Metanephros (tissue), 1 donor: Measurements from ENCODE around the gene FCER2. TPM values are rescaled to one million over a fixed set of nuclear protein-coding genes. Genes with fewer than 3 reads are reported as not detected.

ENCODE experiments used
- total RNA-seq: library from RNA; depleted of rRNA; stranded (reverse); fragments of >200 nt; gene quantifications from one replicate; pipeline ENCODE4 v1.2.3, GENCODE V29; 2014

FCER2 gene
- total RNA-seq: 0.23 TPM

DNA sequence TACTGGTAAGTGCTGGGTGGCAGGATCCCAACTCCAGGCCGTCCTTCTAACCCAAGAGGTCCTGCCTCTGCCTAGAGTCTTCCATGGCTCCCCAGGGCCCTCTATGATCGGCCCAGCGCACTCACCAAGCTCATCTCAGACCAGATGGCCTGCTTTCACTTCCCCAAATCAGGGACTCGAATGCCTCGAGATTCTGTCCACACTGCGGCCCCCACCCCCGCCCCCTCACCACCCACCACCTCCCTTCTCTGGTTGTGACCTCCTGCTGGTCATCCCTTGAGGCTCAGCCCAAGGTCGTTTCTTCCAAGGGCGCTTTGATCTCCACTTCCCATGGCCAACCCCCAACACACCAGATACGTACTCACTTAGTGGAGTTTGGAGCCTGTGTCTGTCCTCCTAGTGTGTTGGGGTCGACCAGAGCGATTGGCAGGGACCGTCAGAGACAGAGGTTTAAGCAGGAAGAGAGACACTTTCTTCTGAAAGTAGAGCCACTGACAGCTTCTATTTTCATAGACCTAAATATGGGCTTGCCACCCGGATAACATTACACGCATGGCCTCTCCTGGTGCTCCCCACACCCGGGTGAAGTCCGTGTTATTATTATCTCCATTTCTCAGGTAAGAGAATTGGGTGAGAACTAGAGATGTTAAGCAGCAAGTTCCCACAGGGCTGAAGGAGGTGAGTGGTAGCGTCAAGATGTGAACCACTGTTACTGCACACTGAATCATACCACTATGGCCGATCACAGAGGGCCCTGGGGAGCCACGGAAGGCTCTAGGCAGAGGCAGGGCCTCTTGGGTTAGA is at the start of gene FCER2:
Gene FCER2, minus strand, starts transcription at position 478 of the 804 bp plus-strand sequence. CDS start 2,371 bp downstream, outside the sequence.

GRCh38 chr19:7746903-7747884 is 45.3 kb upstream of the FCER2 start, which contains the start of gene CD209:
CD209 (minus strand) TSS chr19:7747534; CDS start chr19:7747511, 23 bp downstream.

GRCh38 chr19:7732045-7732444 is 30.1 kb upstream of the FCER2 start, which contains the start of gene CLEC4G:
CLEC4G (minus strand) TSS chr19:7732110; CDS start chr19:7732102, 8 bp downstream.

GRCh38 chr19:7680606-7681339 is 21.2 kb downstream of the FCER2 start, which contains the start of gene TRAPPC5:
TRAPPC5 (plus strand) TSS chr19:7680833; CDS start chr19:7682254, 1,421 bp downstream.

DNA sequence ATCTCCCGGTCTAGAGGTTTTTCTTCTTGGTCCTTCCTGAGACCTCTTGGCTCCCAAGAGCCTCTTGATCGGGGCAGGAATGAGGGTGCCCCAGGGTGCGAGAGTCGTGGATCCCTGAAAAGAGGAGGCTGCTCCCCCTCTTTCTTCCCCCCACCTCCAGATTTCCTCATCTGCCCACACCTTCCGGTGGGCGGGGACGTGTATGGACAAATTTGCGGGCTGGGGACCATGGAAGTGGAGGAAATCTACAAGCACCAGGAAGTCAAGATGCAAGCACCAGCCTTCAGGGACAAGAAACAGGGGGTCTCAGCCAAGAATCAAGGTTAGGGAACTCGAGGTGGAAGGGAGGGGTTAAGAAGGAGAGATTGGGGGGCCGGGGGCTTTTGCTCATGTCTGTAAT is 25.1 kb downstream of the FCER2 start, which contains the start of gene MCEMP1:
Gene MCEMP1, plus strand, starts transcription at position 237 of the 400 bp plus-strand sequence. Its CDS starts 31 bp downstream, at position 268.

DNA sequence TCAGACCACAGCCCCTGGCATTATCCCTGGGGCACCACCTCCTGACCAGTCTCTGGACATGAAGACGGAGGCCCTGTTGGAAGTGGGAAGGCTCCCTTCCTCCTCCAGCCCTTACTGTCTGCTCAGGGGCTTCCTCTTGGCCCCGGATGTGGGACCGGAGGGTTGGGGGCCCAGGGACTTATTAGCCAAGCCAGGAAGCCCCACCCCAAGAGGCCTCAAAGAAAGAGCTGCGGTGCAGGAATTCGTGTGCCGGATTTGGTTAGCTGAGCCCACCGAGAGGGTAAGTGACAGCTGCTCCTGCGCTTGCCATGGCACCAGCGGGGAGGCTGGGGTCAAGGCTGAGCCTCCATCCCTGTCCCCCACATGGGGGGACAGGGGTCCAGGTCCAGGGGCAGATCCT is 33.1 kb downstream of the FCER2 start, which contains the start of gene RETN:
Gene RETN, plus strand, starts transcription at position 208 of the 400 bp plus-strand sequence. CDS start 278 bp downstream, outside the sequence.

Other genes with a start within 250 kb of the FCER2 start
- 4.7 TPM for gene PEX11G, start 213.1 kb downstream of the FCER2 start, total RNA-seq
- 34.9 TPM for gene ZNF358, start 186.0 kb downstream of the FCER2 start, total RNA-seq
- 21.1 TPM for gene MCOLN1, start 179.5 kb downstream of the FCER2 start, total RNA-seq
- 52.2 TPM for gene PNPLA6, start 166.4 kb downstream of the FCER2 start, total RNA-seq
- 13.0 TPM for gene CAMSAP3, start 106.3 kb downstream of the FCER2 start, total RNA-seq
- 61.0 TPM for gene XAB2, start 72.6 kb downstream of the FCER2 start, total RNA-seq
- 22.0 TPM for gene PET100, start 72.3 kb downstream of the FCER2 start, total RNA-seq
- gene PCP2, start 68.4 kb downstream of the FCER2 start, total RNA-seq: not detected
- 55.6 TPM for gene STXBP2, start 65.0 kb downstream of the FCER2 start, total RNA-seq
- 6.5 TPM for gene RETN, start 33.1 kb downstream of the FCER2 start, total RNA-seq
- gene MCEMP1, start 25.0 kb downstream of the FCER2 start, total RNA-seq: 0.64 TPM
- 66.3 TPM for gene TRAPPC5, start 21.3 kb downstream of the FCER2 start, total RNA-seq
- 0.29 TPM for gene CLEC4G, start 30.0 kb upstream of the FCER2 start, total RNA-seq
- gene CD209, start 45.4 kb upstream of the FCER2 start, total RNA-seq: 4.8 TPM
- gene CLEC4M, start 61.1 kb upstream of the FCER2 start, total RNA-seq: 2.7 TPM
- 15.4 TPM for gene EVI5L, start 128.1 kb upstream of the FCER2 start, total RNA-seq
- gene PRR36, start 172.3 kb upstream of the FCER2 start, total RNA-seq: 1.9 TPM
- gene LRRC8E, start 186.4 kb upstream of the FCER2 start, total RNA-seq: 2.7 TPM
- 25.8 TPM for gene MAP2K7, start 201.7 kb upstream of the FCER2 start, total RNA-seq
- gene TGFBR3L, start 212.7 kb upstream of the FCER2 start, total RNA-seq: not detected
- 13.7 TPM for gene SNAPC2, start 218.2 kb upstream of the FCER2 start, total RNA-seq
- 6.1 TPM for gene CTXN1, start 224.0 kb upstream of the FCER2 start, total RNA-seq
- 33.7 TPM for gene TIMM44, start 241.5 kb upstream of the FCER2 start, total RNA-seq